HG03139 (cell line): ENCODE data around the gene OR2C3.
A peak's percentile ranks its signal among the peaks of the same experiment; 100 is the strongest.
"Not testable (repeated sequence)": the region's sequence is repeated elsewhere in the genome, so short reads cannot be mapped to it uniquely, and the experiment has no call there.

Source experiments
- ATAC-seq: cut with Tn5 transposase; IDR thresholded peaks from one replicate; pipeline ENCODE4 v1.9.1; 2021; ENCODE audit not compliant: unreplicated experiment

OR2C3 gene

DNA sequence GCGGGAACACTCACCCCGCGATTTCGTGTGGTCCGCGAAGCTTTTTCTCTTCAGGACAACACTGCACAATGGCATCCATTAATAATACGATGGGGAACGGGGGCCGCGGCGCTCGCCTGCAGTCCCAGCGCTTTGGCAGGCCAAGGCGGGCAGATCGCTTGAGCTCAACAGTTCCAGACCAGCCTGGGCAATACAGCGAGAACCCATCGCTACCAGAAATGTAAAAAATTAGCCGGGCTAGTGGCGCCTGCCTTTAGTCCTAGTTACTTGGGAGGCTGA, 17.7 kb downstream of the OR2C3 start:
- no peak for ATAC-seq

DNA sequence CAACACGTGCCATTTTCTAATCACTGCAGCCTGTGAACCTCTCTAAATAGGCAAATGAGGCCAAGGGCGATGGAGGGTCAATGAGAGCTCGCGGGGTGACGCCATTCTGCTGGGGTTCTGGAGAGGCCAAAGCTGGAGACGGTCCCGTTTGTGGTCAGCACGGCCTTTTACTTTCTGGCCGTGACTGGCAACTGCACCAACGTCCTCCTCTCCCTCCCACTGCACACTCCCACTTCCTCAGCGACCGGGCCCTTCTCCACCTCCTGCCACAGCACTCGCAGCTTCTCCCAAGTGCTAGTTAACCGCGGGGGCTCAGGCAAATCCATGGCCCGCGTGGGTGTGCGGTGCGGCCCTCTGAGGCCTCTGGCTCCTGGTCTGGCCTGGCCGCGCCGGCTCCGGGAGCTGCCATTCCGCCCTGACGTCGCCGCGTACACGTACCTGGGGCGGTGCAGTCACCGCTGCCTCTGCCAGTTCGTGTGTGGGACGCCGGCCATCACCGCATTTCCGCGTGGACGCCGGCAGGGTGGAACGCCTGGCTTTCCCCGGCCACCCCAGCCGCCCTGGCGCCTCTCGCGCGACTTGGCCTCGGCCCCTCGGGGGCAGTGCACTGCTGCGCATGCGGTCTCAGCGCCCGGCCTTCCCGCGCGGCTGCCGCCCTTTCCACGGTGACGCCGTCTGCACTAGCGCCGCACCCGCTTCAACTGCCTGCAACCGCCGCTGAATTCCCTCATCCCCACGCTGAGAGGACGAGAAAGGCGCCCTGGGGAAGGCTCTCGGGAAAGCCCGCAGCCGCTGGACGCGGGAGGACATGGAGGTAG, 18.2 kb downstream of the OR2C3 start:
- no peak for ATAC-seq

DNA sequence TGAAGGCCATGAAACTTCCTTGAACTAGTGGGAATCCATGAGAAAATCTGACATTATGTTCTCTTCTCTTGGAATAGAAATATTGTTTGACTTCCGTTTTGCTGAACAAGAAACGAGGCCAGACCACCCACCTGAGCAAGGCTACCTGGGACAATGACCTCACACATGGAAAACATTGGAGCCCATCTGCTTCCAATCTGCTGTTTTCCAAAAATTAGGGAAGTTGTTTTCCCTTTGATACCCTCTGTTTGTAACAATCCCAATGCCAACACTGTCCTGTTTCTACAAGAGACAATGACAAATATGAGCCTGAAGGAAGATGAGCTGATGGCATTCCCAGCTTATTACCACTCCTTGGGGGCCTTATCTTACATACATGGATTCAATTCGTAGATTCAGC, 29.4 kb downstream of the OR2C3 start:
- no peak for ATAC-seq

- no peak for ATAC-seq
Measured at GRCh38 chr1:247500865-247501264, 35.4 kb downstream of the OR2C3 start.

- no peak for ATAC-seq
Measured at GRCh38 chr1:247496581-247497285, 39.5 kb downstream of the OR2C3 start.

DNA sequence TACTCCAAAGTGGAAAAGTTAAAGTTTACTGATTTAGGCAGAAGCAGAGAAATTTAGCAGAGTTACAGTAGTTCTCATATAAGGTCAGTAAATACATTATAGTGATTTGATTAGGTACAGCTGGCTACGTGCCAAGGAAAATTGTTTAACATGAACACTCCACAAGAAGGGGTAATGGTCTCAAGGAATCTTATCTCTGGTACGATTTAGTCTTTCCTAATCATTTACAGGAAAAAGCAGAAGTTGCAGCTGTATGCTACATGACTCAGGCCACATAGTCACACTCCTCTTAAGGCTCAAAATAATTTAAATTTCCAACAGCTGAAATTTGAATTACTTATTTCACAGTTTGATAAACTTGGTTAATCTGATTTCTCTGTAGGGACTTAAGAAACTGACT, 41.5 kb downstream of the OR2C3 start:
- ATAC-seq: peak; percentile 72

- ATAC-seq: no peak
Measured at GRCh38 chr1:247493106-247493505, 43.1 kb downstream of the OR2C3 start.

GRCh38 chr1:247491328-247491727, 44.9 kb downstream of the OR2C3 start:
- ATAC-seq: no peak

DNA sequence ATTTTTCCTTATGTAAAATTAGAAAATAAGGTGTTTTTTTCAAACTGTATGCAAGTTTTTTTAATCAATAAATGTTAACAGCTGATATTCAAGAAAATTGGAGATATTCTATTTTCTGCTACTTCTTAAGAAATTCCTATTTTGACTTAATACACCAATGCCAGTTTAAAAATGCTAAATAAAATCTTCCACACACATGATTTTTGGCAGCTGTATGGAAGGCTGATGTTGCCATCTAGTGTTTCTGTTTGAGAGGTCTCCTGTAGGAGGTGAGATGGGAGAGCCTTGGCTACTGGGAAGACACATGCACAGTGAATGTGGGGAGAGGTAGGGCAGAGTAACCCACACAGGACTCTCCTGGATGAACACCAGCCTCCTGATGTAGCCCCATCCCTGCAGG, 49.2 kb downstream of the OR2C3 start:
- no peak for ATAC-seq

DNA sequence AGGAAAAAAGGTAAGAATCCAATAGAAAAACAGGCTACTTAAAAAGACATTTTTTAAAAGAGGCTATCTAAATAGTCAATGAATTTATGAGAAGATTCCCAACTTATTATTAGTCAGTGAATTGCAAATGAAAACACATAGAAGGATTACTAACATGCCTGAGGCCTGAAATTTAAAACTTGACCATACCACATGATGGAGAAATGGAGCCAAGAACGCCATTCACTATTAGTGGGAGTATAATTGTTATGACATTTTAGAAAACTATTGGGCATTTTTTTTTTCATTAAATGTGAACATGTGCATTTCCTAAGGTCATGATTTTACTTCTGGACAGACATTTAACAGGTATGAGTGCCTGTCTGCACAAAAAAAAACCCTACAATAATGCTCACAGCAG, 53.5 kb downstream of the OR2C3 start:
- ATAC-seq: no peak

DNA sequence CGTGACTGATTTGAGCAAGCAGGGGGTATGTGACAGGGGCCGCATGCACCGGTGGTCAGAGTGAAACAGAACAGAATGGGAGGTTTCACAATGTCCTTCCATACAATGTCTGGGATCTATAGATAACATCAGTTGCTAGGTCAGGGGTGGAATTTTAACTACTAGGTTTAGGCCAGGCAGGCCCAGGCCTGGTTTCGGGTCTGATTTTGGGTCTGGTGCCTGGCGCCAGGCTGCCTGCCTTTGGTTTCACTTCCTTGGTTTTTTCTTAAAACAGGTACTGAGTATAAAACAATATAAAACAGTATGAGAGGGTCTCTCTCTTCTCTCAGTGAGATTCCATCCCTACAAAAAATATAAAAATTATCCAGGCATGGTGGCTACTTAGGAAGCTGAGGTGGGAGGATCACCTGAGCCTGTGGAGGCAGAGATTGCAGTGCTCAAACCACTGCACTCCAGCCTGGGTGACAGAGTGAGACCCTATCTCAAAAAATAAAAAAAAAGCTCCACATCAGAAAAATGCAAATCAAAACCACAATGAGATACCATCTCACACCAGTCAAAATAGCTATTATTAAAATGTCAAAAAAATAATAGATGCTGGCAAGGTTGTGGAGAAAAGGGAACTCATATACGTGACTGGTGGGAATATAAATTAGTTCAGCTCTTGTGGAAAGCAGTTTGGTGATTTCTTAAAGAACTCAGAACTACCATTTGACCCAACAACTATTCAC, 59.7 kb downstream of the OR2C3 start:
- ATAC-seq: not testable (repeated sequence)

- no peak for ATAC-seq
Measured at GRCh38 chr1:247475793-247476192, 60.4 kb downstream of the OR2C3 start.
